H1 (cell line): ENCODE results near the gene SLC35F3. TPM values are rescaled to one million over a fixed set of nuclear protein-coding genes. Genes with fewer than 3 reads are reported as not detected.

Experiments
- CTCF ChIA-PET: fragments of 300-600 bp; sonication (Branson Sonifier 250); formaldehyde crosslinking; loops from one replicate; lab custom pipeline; 2021; ENCODE audit not compliant: partially characterized antibody; lab: Charles Lee
- POLR2A ChIA-PET: fragments of 300-600 bp; sonication (Branson Sonifier 250); formaldehyde crosslinking; loops from one replicate; lab custom pipeline; 2021; ENCODE audit warnings: inconsistent platforms; ENCODE audit not compliant: partially characterized antibody; lab: Charles Lee
- DNase-seq, 2 experiments: peaks; one replicate each; pipeline versions ENCODE4 v3.0.0 to v3.0.0-alpha.2; 2010 to 2022; ENCODE audit warnings: low spot score in 2 of 2, low read depth in 1 of 2, mixed read lengths in 1 of 2
- FAIRE-seq: peaks from 2 replicates; lab custom pipeline; 2011; peaks lifted over from hg19 to GRCh38; lab: Jason Lieb, UNC
- H2AFZ ChIP-seq: 2 replicates; pipeline ENCODE4 v1.8.1; 2012; ENCODE audit warnings: low read length, inconsistent platforms
- H2AK5ac ChIP-seq: 2 replicates; pipeline ENCODE4 v1.6.1; 2013; ENCODE audit warnings: low read depth, low read length
- H2BK120ac ChIP-seq: replicated peaks from 2 replicates; pipeline ENCODE3; 2013; ENCODE audit warnings: low read depth, low read length, inconsistent platforms
- H2BK12ac ChIP-seq: 2 replicates; pipeline ENCODE4 v1.6.1; 2013; ENCODE audit warnings: low read depth, low read length
- H2BK15ac ChIP-seq: 2 replicates; pipeline ENCODE4 v1.6.1; 2013; ENCODE audit warnings: low read length
- H2BK20ac ChIP-seq: 2 replicates; pipeline ENCODE4 v1.6.1; 2013; ENCODE audit warnings: low read length
- H2BK5ac ChIP-seq: 2 replicates; pipeline ENCODE4 v1.6.1; 2013; ENCODE audit warnings: low read depth, low read length
- H3K14ac ChIP-seq: 2 replicates; pipeline ENCODE4 v1.6.1; 2013; ENCODE audit warnings: inconsistent platforms; ENCODE audit not compliant: insufficient read length
- H3K18ac ChIP-seq: 2 replicates; pipeline ENCODE4 v1.6.1; 2013; ENCODE audit warnings: low read length; ENCODE audit errors: extremely low read depth
- H3K23ac ChIP-seq: 2 replicates; pipeline ENCODE4 v1.6.1; 2013; ENCODE audit warnings: inconsistent platforms; ENCODE audit not compliant: insufficient read length
- H3K23me2 ChIP-seq: 2 replicates; pipeline ENCODE4 v1.6.1; 2013; ENCODE audit warnings: low read depth, low read length
- H3K27ac ChIP-seq: 2 replicates; pipeline ENCODE4 v1.6.1; 2011; ENCODE audit warnings: low read depth, low read length, inconsistent platforms
- H3K27me3 ChIP-seq, 4 experiments: replicated peaks in 1 of 4; 1 replicate in 1 of 4; 2 replicates in 3 of 4; pipeline versions ENCODE4 v1.6.1 to v1.8.1; 2011 to 2013; ENCODE audit warnings: low read length in 3 of 4, mild to moderate bottlenecking in 3 of 4, inconsistent platforms in 2 of 4, mixed read lengths in 2 of 4, moderate library complexity in 1 of 4; ENCODE audit not compliant: control insufficient read depth in 3 of 4, insufficient read depth in 3 of 4; ENCODE audit errors: extremely low read depth in 1 of 4
- H3K36me3 ChIP-seq, 4 experiments: 2 replicates each; pipeline versions ENCODE4 v1.6.1 to v1.8.1; 2011 to 2013; ENCODE audit warnings: mild to moderate bottlenecking in 4 of 4, low read length in 3 of 4, moderate library complexity in 2 of 4, control low read depth in 1 of 4, inconsistent platforms in 1 of 4; ENCODE audit not compliant: insufficient read depth in 4 of 4, control insufficient read depth in 2 of 4
- H3K4ac ChIP-seq: replicated peaks from 2 replicates; pipeline ENCODE3; 2013; ENCODE audit warnings: low read length, low read depth, mixed read lengths, inconsistent platforms; ENCODE audit not compliant: insufficient read length
- H3K4me1 ChIP-seq, 4 experiments: replicated peaks in 1 of 4; 1 replicate in 1 of 4; 2 replicates in 3 of 4; pipeline versions ENCODE4 v1.6.1 to v1.8.1; 2011 to 2013; ENCODE audit warnings: low read length in 3 of 4, inconsistent platforms in 2 of 4, mixed read lengths in 1 of 4; ENCODE audit not compliant: insufficient read depth in 4 of 4, control insufficient read depth in 3 of 4
- H3K4me2 ChIP-seq, 2 experiments: 2 replicates each; pipeline versions ENCODE4 v1.6.1 to v1.8.1; 2011 to 2013; ENCODE audit warnings: low read depth in 2 of 2, low read length in 2 of 2, control low read depth in 1 of 2, inconsistent platforms in 1 of 2, mild to moderate bottlenecking in 1 of 2; ENCODE audit not compliant: insufficient read depth in 1 of 2
- H3K4me3 ChIP-seq, 4 experiments: fragments of 200-600, 300-600 bp in 1 of 4; sonication (generic), shearing (Covaris generic), sonication (Bioruptor Twin) in 1 of 4; 2 replicates each; pipeline versions ENCODE4 v1.5.1 to v1.8.1; 2011 to 2016; ENCODE audit warnings: low read length in 4 of 4, low read depth in 3 of 4, control low read depth in 2 of 4, inconsistent platforms in 2 of 4, mild to moderate bottlenecking in 2 of 4, mixed read lengths in 1 of 4, moderate library complexity in 1 of 4; ENCODE audit not compliant: insufficient read depth in 2 of 4; ENCODE audit errors: extremely low read depth in 1 of 4
- H3K56ac ChIP-seq: replicated peaks from 2 replicates; pipeline ENCODE3; 2013; ENCODE audit warnings: low read depth, mild to moderate bottlenecking, mixed read lengths, low read length, inconsistent platforms; ENCODE audit not compliant: insufficient read length
- H3K79me1 ChIP-seq: 2 replicates; pipeline ENCODE4 v1.6.1; 2013; ENCODE audit warnings: low read depth, low read length, control low read depth
- H3K79me2 ChIP-seq, 2 experiments: 2 replicates each; pipeline versions ENCODE4 v1.6.1 to v1.8.1; 2012 to 2013; ENCODE audit warnings: low read length in 2 of 2, mild to moderate bottlenecking in 2 of 2, inconsistent platforms in 1 of 2; ENCODE audit not compliant: insufficient read depth in 2 of 2, control insufficient read depth in 1 of 2
- H3K9ac ChIP-seq, 4 experiments: replicated peaks in 1 of 4; 1 replicate in 1 of 4; 2 replicates in 3 of 4; pipeline versions ENCODE4 v1.6.1 to v1.8.1; 2011 to 2013; ENCODE audit warnings: low read depth in 3 of 4, low read length in 3 of 4, control low read depth in 2 of 4, mild to moderate bottlenecking in 2 of 4, moderate library complexity in 2 of 4, inconsistent platforms in 1 of 4; ENCODE audit errors: extremely low read depth in 1 of 4
- H3K9me3 ChIP-seq, 2 experiments: 2 replicates each; pipeline versions ENCODE4 v1.6.1 to v1.8.1; 2012 to 2013; ENCODE audit warnings: mild to moderate bottlenecking in 2 of 2, moderate library complexity in 2 of 2, control low read depth in 1 of 2, inconsistent platforms in 1 of 2, low read depth in 1 of 2, low read length in 1 of 2, mixed read lengths in 1 of 2; ENCODE audit not compliant: insufficient read depth in 2 of 2
- H4K20me1 ChIP-seq, 2 experiments: replicated peaks in 1 of 2; 2 replicates each; pipeline versions ENCODE3 to v1.8.1; 2011 to 2013; ENCODE audit warnings: inconsistent platforms in 2 of 2, low read length in 2 of 2, mild to moderate bottlenecking in 1 of 2; ENCODE audit not compliant: insufficient read depth in 2 of 2, control insufficient read depth in 1 of 2
- H4K5ac ChIP-seq: 2 replicates; pipeline ENCODE4 v1.6.1; 2013; ENCODE audit warnings: low read length, low read depth, mixed read lengths, inconsistent platforms; ENCODE audit not compliant: insufficient read length
- H4K8ac ChIP-seq: 2 replicates; pipeline ENCODE4 v1.8.0; 2013; ENCODE audit warnings: mild to moderate bottlenecking, moderate library complexity, low read length, inconsistent platforms; ENCODE audit not compliant: insufficient read depth; ENCODE audit errors: extremely low read depth
- H4K91ac ChIP-seq: replicated peaks from 2 replicates; pipeline ENCODE3; 2013; ENCODE audit warnings: low read length, mixed read lengths, inconsistent platforms; ENCODE audit not compliant: insufficient read length
- ASH2L ChIP-seq: fragments of 200-600, 300-600 bp; sonication (generic); IDR thresholded peaks from one replicate; pipeline ENCODE4 v1.7.1; 2017; ENCODE audit warnings: low read length
- ATF2 ChIP-seq: IDR thresholded peaks from 2 replicates; pipeline ENCODE4 v1.6.1; 2012; ENCODE audit warnings: low read length, inconsistent platforms
- BACH1 ChIP-seq: IDR thresholded peaks from 2 replicates; pipeline ENCODE4 v1.6.1; 2012; ENCODE audit warnings: low read length, improper control_type of control experiment
- CBX5 ChIP-seq: fragments of 300-800, 300-1000 bp; sonication (generic); IDR thresholded peaks from 2 replicates; pipeline ENCODE4 v1.7.1; 2016; ENCODE audit warnings: antibody characterized with exemption, low read length, low read depth
- CBX8 ChIP-seq: fragments of 300-800, 300-1000 bp; sonication (generic); IDR thresholded peaks from 2 replicates; pipeline ENCODE4 v1.7.1; 2016; ENCODE audit warnings: low read depth, low read length, borderline replicate concordance
- CTBP2 ChIP-seq: IDR thresholded peaks from 2 replicates; pipeline ENCODE4 v1.7.0; 2011; ENCODE audit warnings: borderline replicate concordance, mild to moderate bottlenecking, moderate library complexity, mixed read lengths, low read length; ENCODE audit not compliant: insufficient read depth, insufficient read length
- E2F6 ChIP-seq: IDR thresholded peaks from 2 replicates; pipeline ENCODE4 v1.6.1; 2012; ENCODE audit warnings: inconsistent platforms
- MAFK ChIP-seq: IDR thresholded peaks from 2 replicates; pipeline ENCODE4 v1.6.1; 2012; ENCODE audit warnings: low read depth, mild to moderate bottlenecking, improper control_type of control experiment, low read length
- POU5F1 ChIP-seq: IDR thresholded peaks from 2 replicates; pipeline ENCODE4 v1.6.1; 2011; ENCODE audit warnings: low read depth, mild to moderate bottlenecking, low read length, moderate library complexity
- RXRA ChIP-seq: IDR thresholded peaks from 2 replicates; pipeline ENCODE4 v1.6.1; 2011; ENCODE audit warnings: low read depth, mild to moderate bottlenecking, low read length, moderate library complexity; ENCODE audit not compliant: insufficient read depth
- SRF ChIP-seq: IDR thresholded peaks from 2 replicates; pipeline ENCODE4 v1.6.1; 2011; ENCODE audit warnings: mild to moderate bottlenecking, low read depth, low read length, moderate library complexity
- TAF1 ChIP-seq: IDR thresholded peaks from 2 replicates; pipeline ENCODE4 v1.6.1; 2011; ENCODE audit warnings: mild to moderate bottlenecking, low read depth, low read length
- TCF12 ChIP-seq: IDR thresholded peaks from 2 replicates; pipeline ENCODE4 v1.6.1; 2011; ENCODE audit warnings: low read depth, mild to moderate bottlenecking, low read length
- WGBS, 2 experiments: shearing (Covaris generic) in 1 of 2; methylation state at CpG; one replicate each; pipeline versions ENCODE4 v1.1.6 to v1.1.7; 2013 to 2015; ENCODE audit warnings: low lambda C conversion rate in 2 of 2, mixed read lengths in 2 of 2, inconsistent platforms in 1 of 2, low coverage in 1 of 2, missing lambda C conversion rate in 1 of 2; ENCODE audit not compliant: insufficient replicate concordance in 2 of 2, insufficient coverage in 1 of 2, insufficient read length in 1 of 2; ENCODE audit errors: extremely low coverage in 1 of 2, missing lambda C conversion rate in 1 of 2; 5-methylcytosine and 5-hydroxymethylcytosine counted together
- polyA plus RNA-seq, 7 experiments: library from polyadenylated mRNA; depleted of rRNA in 3 of 7; stranded (reverse) in 5 of 7; unstranded in 2 of 7; fragments of >200 nt in 5 of 7; fragments of 200-250 nt in 2 of 7; gene quantifications; 1 replicate in 5 of 7; 2 replicates in 1 of 7; 4 replicates in 1 of 7; pipeline versions ENCODE4 v1.2.1 to v1.2.3, GENCODE V29; 2011 to 2013; ENCODE audit warnings: missing spikeins in 2 of 7, mixed read lengths in 2 of 7
- total RNA-seq: library from RNA; stranded (reverse); fragmentation: NEBNext Ultra II Directional; extraction: Animal tissue kit (Norgen Biotek cat#: 25700); gene quantifications from 2 replicates; pipeline ENCODE4 v1.2.1, GENCODE V29; 2021

SLC35F3 gene
- total and polyA plus RNA-seq, 2 of the 8 experiments (the other 6 are each of a cell fraction or from before 2014, with no cell fraction given): 0.78 to 1.2 TPM

- DNase-seq: no peak
- 90% methylated on average over 5 of the region's 5 CpGs; no CpG with 5 or more reads in 1 of the 2 experiments for WGBS, 2 experiments
- Histone ChIP-seq H2BK120ac (no peak overlapping the region), H3K23me2 (peaks cover 8% of the 10 kb centered on the region; the same call in 1 of the 2 replicates), H3K36me3 (no peaks in the 10 kb centered on the region), H3K4me3 (no peak overlapping the region), H4K5ac (no peak overlapping the region), H2BK20ac (no peak overlapping the region), H2BK5ac (no peak overlapping the region), H3K56ac (no peak overlapping the region), H3K9ac (no peak overlapping the region), H4K91ac (no peak overlapping the region), H3K9me3 (no peaks in the 10 kb centered on the region), H4K20me1 (peaks cover 0 to 1% of the 10 kb centered on the region in 2 experiments), H2BK15ac (no peak overlapping the region), H3K4me2 (no peak overlapping the region), H3K27me3 (no peaks in the 10 kb centered on the region), H3K27ac (no peak overlapping the region), H3K4ac (no peak overlapping the region), H3K23ac (no peak overlapping the region), H3K18ac (no peak overlapping the region), H2AK5ac (no peak overlapping the region), H2BK12ac (no peak overlapping the region), H3K79me2 (no peaks in the 10 kb centered on the region), H4K8ac (no peak overlapping the region), H3K79me1 (no peaks in the 10 kb centered on the region), H3K4me1 (no peaks in the 10 kb centered on the region), H2AFZ (no peak overlapping the region), H3K14ac (no peak overlapping the region)
- ChIA-PET CTCF (interaction anchor here (0.6 to 1.5 kb wide), 2 partner anchors 13 to 137 kb away, joined by 3 to 4 read pairs; no protein-coding TSS in a partner anchor), POLR2A (no interaction called here)
- no peak for FAIRE-seq
- TF ChIP-seq ATF2: no peak
- no peak for TF ChIP-seq RXRA
- TF ChIP-seq ASH2L: no peak
- no peak for TF ChIP-seq CBX8
- TF ChIP-seq TCF12: no peak
- TF ChIP-seq E2F6: no peak
- TF ChIP-seq TAF1: no peak
- no peak for TF ChIP-seq MAFK
- no peak for TF ChIP-seq SRF
- TF ChIP-seq BACH1: no peak
- TF ChIP-seq CBX5: no peak
- TF ChIP-seq CTBP2: no peak
- no peak for TF ChIP-seq POU5F1
Measured at GRCh38 chr1:233939451-233939850, 35.0 kb downstream of the SLC35F3 start.
